ENCODE results near the gene ZIK1. TPM values are rescaled to one million over a fixed set of nuclear protein-coding genes. Genes with fewer than 3 reads are reported as not detected.

The ZIK1 gene
- 2.3 and 5.9 TPM in 2 replicates for total RNA-seq

DNA sequence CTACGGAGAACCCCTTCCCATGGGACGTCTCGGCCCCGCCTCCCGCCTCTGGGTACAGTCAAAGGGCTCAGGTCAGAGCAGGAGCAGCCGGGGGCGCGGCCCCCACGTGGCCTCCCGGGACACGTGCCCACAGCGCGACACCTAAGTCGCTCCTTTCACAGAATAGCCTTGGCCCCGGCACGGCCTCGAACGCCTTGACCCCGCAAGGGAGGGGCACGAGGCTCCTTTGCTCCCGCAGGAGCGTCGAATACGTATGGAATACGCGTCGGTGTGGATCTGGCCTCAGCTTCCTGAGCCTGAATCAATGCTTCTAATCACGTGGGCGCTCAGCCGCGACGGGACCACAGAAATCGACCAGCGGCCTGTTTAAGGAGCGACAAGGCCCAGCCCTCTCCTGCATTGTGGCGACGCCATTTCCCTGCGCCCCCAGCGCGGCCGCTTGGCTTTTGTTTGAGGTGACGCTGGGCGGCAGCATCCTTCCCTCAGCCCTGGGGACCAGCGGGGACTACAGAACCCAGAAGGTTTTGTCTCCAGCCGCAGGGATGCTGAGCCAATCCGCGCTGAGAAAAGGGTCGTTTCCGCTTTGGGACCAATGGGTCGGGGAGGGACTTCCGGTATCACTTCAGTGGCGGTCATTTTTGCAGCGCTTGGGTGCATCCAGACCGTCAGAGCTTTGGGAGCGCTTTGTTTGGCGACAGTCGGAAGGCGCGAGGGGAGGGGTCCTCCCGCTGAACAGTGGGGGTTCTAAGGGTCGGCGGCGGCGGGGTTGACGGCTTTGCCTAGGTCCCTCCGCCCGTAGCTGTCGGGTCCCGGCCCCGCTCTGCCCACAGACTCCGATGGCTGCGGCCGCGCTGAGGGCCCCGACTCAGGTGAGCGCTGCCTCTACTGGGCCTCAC is at the start of gene ZIK1:
TSS of gene ZIK1 (plus strand) at position 625 of the 896 bp plus-strand sequence. CDS start at position 837, 212 bp downstream.

DNA sequence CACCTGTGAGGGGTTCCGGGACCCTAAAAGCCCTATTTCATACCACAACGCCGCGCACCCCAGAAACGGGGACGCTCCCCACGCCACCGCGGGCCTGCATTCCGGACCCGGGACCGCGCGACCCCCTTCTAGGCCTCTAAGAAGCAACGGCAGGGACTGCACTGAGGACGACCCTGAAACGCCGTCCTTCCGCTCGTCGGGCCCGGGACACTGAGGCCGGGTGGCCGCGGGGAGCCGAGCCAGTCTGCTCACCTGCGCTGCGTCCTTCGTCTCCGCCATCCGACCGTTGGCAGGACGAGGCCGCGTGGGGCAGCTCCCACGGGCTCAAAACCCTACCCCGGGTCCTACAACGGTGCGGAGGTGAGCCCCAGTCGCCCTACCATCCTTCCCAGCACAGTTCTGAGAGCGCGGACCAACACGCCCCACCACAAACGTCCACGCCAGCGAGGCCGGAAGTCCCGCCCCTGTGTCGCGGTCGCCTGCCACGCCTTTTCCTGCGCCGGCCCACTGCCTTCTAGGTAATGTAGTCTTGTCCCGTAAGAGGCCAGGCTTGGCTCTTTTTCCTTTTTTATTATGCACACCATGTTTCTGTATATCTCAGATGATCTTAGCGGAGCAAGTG is 24.4 kb upstream of the ZIK1 start, which contains the start of gene ZNF550:
TSS of gene ZNF550 (minus strand) at position 460 of the 622 bp plus-strand sequence. CDS start at position 279, 181 bp downstream.

DNA sequence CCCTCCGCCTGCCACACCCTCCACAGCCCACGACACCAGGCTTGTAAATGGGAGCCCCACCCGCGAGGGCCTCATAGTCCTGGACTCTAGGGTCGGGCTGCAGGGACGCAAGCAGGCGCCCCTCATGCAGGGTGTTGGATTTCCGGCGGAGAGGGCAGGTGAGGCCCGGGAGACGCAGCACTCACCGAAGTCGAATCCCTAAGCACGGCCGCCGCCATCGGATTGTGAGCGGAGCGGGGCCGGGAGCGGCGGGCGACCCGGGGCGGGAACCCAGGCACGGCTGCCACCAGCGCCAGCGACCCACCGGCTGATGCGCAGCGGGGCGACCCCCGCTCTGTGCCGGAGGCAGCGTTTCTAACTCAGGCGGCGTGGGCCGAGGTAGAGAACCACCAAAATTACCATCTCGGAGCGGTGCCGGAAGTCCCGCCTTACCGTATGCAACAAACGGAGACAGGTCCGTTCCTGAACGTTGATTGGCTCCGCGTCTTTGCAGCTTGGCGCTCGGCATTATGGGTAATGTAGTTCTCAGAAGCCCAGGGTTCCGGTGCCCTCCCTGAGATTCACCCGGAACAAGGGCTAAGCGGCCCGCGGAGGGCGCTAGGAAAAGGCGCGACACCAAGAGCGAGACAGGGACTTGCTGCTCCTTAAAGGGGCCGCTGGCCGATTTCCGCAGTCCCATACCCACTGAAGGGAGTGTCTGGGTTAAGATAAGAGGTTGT is 5.3 kb upstream of the ZIK1 start, which contains the start of gene ZNF416:
TSS of gene ZNF416 (minus strand) at position 425 of the 719 bp plus-strand sequence. CDS start at position 218, 207 bp downstream.

DNA sequence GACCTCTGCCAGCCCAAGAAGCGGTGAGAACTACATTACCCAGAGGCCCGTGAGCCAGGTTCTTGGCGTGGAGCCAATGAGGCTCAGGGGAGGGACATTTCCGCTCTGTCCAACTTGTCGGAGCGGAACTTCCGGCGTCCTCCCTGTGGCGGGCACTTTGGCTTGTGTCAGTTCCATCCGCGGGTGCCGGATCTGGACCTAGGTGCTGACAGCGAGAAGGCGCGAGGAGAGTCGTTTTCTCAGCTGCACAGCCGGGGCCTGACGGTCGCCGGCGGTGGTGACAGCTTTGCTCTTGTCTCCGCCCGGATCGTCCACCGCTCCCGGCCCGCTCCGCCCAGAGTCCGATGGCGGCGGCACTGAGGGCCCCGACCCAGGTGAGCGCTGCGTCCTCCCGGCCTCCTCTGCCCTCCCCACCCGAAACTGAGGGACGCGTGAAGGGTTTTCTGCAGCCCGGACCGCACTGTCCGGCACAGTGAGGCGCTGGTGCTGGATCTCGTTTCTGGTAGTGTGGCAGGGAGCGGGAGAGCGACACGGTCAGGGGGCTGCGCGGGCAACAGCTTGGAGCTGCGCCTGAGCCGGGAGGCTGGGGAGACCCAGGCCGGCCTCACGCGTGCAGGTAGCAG is 15.9 kb downstream of the ZIK1 start, which contains the start of gene ZNF530:
TSS of gene ZNF530 (plus strand) at position 125 of the 623 bp plus-strand sequence. CDS start 4,461 bp downstream, outside the sequence.

DNA sequence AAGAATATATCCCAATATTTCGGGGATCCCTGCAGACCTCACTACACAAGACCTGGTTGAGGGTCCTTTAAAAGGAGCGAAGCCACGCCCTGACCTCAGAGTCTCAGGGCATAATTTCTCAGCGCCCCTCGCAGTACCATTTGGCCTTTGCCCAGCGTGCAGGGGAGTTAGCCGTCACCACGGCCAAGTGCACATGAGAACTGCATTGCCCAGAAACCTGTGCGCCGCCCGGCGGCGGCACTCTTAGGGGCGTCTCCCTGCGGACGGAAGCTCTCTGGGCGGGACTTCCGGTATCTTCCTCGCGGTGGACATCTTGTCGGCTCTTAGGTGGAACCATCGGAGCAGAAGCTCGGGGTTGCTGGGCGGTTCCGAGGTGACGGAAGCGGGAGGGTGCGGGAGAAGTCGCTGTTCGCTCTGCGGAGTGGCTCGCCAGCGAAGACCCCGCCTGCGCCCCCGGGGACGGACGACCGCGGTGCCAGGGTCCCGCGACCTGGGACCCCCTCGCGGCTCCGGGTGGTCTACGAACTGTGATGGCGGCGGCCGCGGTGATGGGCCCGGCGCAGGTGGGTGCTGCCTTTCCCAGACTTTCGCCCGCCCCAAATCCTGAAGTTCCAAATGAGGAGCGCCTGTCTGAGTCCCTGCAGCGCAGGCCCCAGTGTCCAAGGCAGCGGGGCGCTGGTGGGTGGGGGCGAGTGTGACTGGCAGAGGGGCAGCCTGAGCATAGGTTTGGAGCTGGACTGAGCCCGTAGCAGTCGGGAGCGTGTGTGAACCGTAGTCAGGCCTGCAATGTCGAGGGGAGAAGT is 30.2 kb downstream of the ZIK1 start, which contains the start of gene ZNF134:
TSS of gene ZNF134 (plus strand) at position 302 of the 803 bp plus-strand sequence. CDS start 5,227 bp downstream, outside the sequence.

DNA sequence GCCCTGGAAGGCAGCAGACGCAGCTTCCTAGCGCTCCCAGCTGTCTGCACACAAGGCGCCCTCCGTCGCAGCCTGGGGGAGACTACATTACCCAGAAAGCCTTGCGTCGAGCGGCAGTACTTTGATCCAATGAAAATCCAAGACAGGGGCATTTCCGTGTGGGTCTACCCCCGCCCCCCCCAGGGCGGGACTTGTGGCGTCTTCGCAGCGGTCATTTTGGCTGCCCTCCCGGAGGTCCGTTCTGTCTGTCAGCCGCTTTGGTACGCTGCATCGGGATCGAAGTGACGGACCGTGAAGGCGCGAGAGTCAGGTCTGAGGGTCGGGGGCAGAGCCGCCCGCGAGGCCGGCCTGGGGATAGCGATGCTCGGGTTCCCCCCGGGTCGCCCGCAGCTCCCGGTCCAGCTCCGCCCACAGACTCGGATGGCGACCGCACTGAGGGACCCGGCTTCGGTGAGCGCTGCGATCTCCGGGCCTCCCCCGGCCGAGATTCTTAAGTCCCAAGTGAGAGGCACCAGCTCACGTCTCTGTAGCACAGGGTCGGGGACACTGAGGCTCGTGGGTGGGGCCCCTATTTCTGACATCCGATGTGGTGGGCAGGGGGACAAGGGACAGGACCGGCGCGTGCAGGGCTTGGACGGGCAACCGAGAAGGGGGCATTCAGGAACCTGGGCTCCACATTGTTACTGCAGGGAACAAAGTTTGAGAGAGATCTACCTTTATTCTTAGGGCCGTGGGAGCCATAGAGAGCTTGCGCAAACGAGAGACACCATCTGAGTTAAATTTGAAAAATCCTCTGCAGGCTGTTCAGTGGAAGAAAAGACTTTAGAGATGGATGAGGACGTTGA is 49.3 kb downstream of the ZIK1 start, which contains the start of gene ZNF211:
TSS of gene ZNF211 (plus strand) at position 182 of the 845 bp plus-strand sequence. CDS start at position 361, 179 bp downstream.

Other genes starting within 250 kb of the ZIK1 start
- gene ZNF304, start 232.9 kb upstream of the ZIK1 start, total RNA-seq, result 5.0 and 5.9 TPM in 2 replicates
- 18.6 and 29.0 TPM in 2 replicates for gene TRAPPC2B, start 220.6 kb upstream of the ZIK1 start, total RNA-seq
- gene ZNF547, start 220.6 kb upstream of the ZIK1 start, total RNA-seq, result 0.62 and 1.5 TPM in 2 replicates
- 3.2 and 8.4 TPM in 2 replicates for gene ZNF548, start 194.3 kb upstream of the ZIK1 start, total RNA-seq
- gene ZNF17, start 173.0 kb upstream of the ZIK1 start, total RNA-seq, result 1.9 and 3.3 TPM in 2 replicates
- gene ZNF749, start 148.8 kb upstream of the ZIK1 start, total RNA-seq, result 5.0 and 8.7 TPM in 2 replicates
- gene VN1R1, start 127.0 kb upstream of the ZIK1 start, total RNA-seq, result 0.49 TPM in 1 of 2 replicates, not detected in the other
- 7.7 and 8.0 TPM in 2 replicates for gene ZNF772, start 106.6 kb upstream of the ZIK1 start, total RNA-seq
- gene ZNF419, start 96.4 kb upstream of the ZIK1 start, total RNA-seq, result 8.1 and 10.0 TPM in 2 replicates
- 6.4 and 11.6 TPM in 2 replicates for gene ZNF773, start 84.2 kb upstream of the ZIK1 start, total RNA-seq
- 3.5 and 4.7 TPM in 2 replicates for gene ZNF549, start 56.8 kb upstream of the ZIK1 start, total RNA-seq
- gene ZNF550, start 24.3 kb upstream of the ZIK1 start, total RNA-seq, result 3.5 and 5.5 TPM in 2 replicates
- 2.2 and 3.0 TPM in 2 replicates for gene ZNF416, start 5.2 kb upstream of the ZIK1 start, total RNA-seq
- gene ZNF530, start 15.7 kb downstream of the ZIK1 start, total RNA-seq, result 1.6 and 2.3 TPM in 2 replicates
- 11.1 and 17.4 TPM in 2 replicates for gene ZNF134, start 30.1 kb downstream of the ZIK1 start, total RNA-seq
- 4.6 and 5.2 TPM in 2 replicates for gene ZNF211, start 49.0 kb downstream of the ZIK1 start, total RNA-seq
- gene ZSCAN4, start 84.8 kb downstream of the ZIK1 start, total RNA-seq, result not detected in 2 replicates
- 3.6 and 5.9 TPM in 2 replicates for gene ZNF551, start 97.8 kb downstream of the ZIK1 start, total RNA-seq
- gene ZNF154, start 125.1 kb downstream of the ZIK1 start, total RNA-seq, result 1.0 and 2.0 TPM in 2 replicates
- gene ZNF671, start 143.5 kb downstream of the ZIK1 start, total RNA-seq, result 3.6 and 4.5 TPM in 2 replicates
- gene ZNF776, start 162.7 kb downstream of the ZIK1 start, total RNA-seq, result 5.6 and 6.0 TPM in 2 replicates
- gene ZNF586, start 185.5 kb downstream of the ZIK1 start, total RNA-seq, result 4.2 and 7.3 TPM in 2 replicates
- 3.0 and 6.2 TPM in 2 replicates for gene ZNF552, start 230.8 kb downstream of the ZIK1 start, total RNA-seq
- gene ZNF587B, start 246.2 kb downstream of the ZIK1 start, total RNA-seq, result 8.0 and 15.1 TPM in 2 replicates